NAMALWA (cell line): ENCODE data around the gene IFITM10.

Source experiments
- DNase-seq: peaks from one replicate; pipeline ENCODE4 v3.0.0-alpha.2; 2015; ENCODE audit warnings: low spot score

Gene IFITM10

DNA sequence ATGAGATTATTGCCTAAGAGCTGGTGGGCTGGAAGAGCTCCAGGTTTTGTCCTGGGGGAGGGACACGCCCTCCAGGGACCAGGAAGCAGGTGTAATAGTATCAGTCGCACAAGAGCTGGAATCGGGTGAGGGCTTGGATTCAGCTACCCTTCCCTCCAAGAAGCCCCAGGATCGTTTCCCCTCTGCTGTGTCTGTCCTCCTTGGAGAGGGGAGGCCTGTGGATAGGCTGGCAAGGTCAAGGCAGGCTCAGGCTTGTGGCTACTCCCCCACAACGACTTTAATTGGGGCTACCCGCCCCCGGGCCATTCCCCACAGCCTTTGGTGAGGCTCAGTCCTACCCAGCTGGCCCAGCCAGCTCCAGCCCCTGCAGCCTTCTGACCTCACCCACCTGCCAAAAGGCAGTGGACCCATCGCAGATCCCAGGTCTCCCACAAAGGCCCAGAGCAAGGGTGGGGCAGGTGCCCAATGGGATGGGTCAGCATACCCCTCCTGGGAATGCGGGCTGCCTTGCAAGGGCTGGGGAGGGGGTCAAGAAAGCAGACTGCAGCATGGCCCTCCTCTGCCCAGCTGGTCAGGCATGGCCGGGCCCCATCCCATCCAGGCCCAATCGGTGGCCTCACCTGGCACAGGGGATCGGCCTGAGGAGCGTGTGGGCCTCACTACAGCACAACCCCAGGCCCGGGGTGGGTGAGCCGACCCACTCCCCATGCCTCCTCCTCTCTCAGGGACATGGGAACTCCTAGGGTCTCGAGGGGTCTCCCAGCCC is 12.3 kb upstream of the IFITM10 start:
- DNase-seq: no peak

DNA sequence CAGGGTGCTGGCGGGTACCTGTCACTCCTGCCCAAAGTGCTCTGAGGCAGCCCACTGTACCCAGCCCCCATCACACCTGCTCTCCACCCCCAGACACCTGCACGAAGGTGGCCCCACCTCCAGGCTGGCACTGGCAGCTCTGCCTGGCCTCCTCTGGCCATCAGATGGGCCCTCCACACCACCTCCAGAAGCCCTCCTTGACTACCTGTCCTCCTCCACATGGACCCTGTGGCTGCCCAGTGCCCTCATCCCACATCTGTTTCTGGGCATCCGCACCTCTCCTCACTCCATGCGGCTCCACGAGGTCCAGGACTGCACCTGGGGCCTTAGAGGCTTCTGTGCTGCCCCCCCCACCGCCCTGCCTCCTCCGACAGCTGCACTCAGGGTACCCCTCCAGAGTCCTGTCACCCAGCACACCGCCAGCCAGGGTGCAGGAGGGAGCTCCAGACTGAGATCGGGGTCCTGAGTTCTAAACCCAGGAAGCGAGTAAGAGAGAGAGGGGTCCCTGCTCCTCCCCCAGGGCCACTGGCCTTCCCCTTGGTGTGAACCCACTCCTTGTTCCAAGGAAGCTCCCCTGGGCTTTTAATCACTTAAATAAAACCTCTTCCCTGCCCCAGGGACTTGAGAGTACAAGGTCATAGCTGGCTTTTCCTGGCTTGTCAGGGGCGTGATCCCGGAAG is 11.6 kb upstream of the IFITM10 start:
- no peak for DNase-seq

DNA sequence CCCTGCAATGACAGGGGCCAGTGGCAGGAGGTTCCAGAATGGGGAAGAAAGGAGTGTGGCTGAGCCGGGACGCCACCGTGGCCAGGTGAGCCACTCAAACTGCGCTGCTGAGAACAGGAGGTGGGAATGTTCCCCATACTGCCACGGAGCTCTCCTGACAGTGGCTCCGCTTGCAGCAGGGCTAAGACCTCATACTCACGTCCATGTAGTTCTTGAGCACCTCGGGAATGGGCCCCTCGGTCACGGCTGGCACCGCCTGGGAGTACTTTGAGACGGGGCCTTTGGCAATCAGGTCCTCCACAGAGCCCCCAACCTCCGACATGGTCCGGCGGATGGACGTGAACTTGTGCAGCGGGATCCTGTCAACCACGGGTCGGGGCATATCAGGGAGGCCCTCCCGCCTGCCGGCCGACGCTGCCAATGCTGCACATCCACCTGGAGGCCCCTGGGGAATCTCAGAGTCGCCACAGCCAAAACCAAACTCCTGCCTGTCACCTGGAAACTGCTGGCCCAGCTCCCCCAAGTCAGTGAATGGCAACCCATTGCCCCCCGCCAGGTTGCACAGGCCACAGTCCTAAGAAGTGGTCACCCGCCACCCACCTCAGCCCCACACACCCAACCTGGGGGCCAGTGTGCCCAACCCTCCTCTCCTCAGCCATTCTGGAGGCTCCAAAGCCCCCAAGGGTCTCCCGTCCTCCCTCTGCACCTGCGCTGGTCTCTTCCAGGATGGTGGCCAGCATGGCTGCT is 10.9 kb upstream of the IFITM10 start:
- DNase-seq: no peak

DNA sequence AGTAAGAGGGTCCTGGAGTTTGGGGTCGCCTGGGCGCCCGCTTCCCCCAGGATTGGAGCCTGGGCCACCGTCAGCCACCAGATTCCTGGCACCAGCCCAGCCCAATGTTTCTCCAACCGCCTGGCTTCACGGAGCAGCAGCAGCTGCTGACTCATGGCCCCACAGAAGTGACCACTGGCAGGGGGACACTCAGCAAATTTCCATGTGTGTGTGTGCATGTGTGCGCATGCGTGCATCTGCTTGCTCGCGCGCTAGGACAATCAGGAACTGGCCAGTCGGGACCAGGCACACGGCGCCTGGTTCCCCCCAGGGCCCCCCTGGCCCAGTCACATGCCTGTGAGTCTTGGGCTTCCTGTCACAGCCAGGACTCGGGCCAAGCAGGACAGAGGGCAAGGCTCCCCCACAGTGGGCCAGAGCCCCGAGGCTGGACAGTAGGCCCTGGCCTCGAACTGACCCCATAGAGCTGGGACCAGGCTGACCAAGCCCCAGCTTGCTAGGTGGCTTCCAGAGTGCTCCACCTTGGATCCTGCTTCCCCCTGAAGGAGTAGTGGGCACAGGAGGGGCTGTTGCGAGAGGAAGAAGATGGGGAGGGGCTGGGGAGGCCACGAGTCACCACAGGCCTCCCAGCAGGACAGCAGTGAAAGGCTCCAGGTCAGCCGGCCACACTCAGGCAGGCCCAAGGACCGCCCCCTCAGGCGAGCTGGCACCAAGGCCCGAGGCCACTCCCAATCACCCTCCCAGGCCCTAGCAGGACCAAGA is 10.1 kb upstream of the IFITM10 start:
- DNase-seq: no peak

DNA sequence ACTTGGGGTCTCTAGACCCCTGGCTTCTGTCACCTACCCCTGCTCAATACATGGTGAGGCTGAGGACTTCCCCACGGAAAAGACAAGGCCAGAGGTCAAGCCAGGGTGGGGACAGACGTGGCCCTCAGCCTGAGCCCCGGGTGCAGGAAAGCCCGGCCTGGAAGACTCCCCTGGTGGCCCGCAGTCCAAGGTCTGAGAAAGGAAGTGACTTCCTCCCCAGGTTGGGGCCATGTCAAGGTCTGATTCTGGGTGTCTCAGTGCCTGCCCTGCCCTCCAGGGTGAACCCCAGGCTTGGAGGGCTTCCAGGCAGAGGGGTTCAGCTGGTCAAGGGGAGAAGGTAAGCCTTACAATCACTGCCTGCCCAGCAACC is 9.4 kb upstream of the IFITM10 start:
- no peak for DNase-seq

DNA sequence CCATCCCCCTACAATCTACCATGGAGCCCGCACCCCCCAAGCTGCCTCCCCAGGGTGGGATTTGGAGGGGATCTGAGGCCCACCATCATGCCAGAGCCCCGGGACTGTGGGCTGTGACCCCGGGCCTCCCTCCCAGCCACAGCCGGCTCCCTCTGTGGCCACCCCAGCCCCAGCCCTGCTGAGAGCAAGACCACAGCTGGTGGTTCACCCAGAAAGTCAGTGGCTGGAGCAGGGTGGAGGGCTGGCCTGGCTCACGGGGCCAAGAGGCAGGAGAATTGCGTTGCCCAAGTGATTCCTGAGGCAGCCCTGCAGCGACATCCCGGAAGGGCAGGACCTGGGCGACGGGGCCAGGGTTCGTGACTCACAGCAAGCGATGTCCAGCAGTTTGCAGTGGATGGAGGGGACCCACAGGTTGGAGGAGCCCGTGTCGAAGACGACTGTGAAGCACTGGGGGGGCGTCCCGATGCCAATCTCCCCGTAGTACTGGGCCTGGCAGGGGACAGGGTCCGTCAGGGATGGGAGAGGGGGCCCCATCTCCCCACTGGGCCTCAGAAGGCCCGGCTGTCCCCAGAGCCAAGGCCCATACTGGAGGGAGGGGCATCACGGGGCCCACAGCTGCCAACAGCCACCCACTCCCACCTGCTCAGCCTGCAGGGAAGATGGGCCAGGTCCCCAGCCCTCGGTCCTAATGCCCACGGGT is 8.9 kb upstream of the IFITM10 start:
- no peak for DNase-seq

DNA sequence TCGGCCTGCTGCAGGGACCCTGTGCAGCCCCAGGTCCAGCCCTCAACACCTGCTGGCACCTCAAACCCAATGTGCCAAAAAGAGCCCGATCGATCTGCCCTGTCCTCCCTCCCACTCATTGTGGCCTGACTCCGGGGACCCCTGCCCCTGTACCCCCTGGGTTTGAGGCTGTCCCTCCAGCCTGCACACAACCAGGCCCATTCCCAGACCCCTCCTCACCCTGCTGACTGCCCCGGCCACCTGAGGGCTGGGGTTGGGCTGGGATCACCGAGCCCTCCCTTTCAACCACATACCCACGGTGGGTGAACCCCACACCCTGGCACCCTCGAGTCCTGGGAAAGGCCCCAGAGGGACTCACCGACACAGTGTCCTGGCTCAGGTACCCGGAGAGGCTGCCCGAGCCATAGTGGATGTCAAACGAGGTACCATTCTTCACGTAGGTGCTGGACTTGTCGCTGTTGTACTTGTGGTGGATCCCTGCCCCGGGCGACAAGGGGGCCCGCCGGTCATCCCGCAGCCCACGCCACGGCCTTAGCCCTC is 8.3 kb upstream of the IFITM10 start:
- DNase-seq: no peak

DNA sequence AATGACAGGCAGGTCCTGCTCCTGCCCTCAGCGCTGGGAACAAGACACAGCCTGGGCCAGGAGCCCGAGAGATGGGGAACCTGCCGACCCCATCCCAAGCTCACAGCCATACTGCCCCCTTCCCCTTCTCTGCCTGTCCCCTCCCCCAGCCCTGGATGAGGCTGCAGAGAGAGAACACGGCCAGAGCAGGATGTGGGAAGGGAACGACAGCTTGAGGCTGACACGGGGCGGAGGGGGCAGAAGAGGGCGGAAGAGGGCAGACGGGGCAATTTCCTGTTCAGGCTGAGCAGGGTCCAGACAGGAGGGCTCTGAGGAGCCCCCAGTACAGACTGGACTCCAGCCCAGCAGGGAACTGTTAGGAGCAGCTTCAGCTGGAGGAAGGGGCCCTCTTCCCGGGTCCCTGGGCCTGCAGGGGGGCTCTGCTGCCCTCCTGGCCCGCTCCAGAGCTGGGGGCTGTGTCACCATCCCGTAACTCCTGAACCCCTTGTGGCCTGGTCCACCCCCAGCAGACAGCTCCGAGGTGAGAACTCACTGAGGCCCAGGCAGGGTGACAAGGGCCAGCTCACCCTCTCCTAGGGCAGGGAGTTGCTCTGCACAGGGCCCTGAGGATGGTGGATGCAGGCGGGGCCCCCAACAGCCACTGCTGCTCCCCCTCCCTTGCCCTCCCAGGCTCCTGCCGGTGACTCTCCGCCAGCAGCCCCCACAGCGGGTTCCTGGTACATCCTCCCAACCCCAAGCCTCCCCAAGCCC is 7.6 kb upstream of the IFITM10 start:
- no peak for DNase-seq

DNA sequence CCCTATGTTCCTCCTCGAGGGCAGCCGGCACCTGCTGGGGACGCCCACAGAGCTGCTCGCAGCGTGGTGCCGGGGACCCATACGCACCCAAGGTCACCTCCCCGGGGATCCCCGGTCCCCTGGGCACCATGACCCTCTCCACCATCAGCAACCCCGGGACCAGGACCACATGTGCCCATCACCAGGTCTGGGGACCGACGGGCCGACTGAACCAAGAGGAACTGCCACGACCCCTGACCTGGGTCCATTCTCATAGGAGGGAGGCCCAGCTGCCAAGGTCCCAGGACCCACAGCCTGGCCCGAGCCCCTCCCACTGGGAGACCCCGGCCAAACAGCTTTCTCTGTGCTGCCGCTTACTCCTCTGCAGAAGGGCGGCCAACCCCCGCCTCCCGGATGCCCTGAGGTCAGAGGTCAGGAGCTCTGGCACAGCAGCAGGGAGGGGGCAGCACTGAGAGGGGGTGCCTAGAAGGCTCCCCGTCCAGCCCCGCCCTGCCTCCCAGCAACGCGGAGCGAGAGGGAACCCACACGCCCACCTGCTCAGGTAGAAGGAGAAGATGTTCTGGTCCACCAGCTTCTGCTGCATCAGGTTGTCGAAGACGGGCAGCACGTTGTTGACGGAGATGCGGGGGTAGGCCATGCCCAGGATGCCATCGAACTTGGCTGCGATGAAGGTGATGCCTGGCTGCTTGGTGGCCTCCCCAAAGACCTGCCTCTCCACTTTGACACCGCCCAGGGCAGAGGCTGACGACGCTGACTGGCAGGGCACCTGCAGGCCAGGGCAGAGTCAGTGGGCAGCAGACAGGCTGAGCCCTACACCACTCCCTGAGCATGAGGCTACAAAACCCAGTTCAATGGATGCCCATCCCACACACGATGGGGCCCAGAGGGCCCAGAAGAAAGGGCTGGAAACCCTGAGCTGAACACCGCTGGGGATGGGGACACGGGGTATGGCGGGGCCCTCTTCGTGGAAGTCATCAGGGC is 6.7 kb upstream of the IFITM10 start:
- DNase-seq: no peak

DNA sequence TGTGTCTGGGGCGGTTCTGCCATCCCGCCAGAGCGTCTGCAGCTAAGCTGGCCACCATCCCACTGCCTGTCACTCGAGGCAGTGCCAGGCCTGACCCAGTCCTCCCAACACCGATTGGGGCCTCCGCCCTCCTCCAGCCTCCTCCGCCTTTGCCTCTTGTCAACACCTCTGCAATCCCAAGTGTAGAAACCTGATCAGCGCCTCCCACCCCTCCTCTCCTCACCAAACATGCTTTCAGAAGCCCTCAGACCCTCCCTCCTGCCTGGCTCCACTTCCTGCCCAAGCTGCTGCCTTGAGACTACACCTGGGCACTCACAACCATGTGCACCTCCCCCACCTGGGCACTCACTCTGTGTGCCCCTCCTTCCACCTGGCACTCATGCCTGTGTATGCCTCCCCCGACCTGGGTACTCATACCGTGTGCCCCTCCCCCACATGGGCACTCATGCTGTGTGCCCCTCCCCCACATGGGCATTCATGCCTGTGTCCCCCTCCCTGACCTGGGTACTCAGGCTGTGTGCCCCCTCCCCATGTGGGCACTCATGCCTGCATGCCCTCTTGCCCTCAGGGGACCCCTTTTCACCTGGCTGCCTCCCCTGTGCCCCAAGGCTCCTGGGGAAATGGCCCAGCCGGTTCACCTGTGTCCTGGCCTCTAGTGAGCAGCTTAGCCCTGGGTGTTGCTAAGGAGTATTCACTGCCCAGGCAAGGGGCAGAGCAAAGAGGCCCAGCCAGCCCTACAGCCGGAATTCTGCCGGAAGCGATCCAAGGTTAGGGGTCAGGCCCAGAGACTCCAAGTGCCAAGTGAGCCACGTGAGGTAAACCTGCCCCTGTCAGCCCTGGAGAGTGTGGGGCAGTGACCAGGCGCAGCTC is 5.5 kb upstream of the IFITM10 start:
- DNase-seq: no peak

DNA sequence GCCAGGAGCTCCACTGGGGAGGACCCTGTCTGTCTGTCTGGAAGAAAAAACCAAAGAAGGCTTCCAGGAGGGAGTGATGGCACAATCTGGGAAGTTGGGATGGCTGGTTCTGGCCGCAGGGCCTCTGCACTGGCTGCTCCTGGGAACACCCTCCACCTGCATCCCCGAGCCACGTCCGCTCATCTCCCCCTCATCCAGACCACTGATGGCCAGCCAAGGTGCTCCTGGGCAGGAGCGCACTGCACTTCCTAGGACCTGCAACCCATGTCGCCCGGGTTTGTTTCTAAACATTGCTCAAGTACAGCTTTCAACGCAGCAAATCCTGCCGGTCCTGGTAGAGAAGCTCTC is 4.9 kb upstream of the IFITM10 start:
- DNase-seq: no peak

DNA sequence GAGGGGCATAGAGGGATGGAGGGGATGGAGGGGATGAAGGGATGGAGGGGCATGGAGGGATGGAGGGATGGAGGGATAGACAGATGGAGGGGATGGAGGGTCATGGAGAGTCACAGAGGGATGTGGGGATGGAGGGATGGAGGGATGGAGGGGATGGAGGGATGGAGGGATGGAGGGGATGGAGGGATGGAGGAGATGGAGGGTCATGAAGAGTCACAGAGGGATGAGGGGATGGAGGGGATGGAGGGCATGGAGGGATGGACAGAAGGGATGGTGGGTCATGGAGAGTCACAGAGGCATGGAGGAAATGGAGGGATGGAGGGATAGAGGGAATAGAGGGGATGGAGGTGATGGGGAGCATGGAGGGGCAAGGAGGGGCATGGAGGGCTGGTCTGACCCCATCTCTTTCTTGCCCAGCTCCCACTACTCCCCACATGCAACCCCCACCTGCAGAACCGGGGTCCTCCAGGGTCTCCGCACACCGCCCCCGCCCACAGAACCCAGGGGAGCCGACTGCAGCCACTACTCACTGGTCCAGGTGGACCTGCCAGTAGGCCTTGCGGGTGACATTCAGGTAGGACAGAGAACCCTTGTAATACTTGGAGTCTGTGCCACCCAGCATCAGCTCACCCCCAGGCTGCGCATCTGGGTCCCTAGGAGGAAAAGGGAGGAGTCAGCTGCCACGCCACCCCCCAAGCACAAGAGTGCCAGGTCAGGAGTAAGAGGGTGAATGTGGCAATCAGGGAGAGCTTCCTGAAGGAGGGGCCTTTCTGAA is 4.2 kb upstream of the IFITM10 start:
- no peak for DNase-seq

DNA sequence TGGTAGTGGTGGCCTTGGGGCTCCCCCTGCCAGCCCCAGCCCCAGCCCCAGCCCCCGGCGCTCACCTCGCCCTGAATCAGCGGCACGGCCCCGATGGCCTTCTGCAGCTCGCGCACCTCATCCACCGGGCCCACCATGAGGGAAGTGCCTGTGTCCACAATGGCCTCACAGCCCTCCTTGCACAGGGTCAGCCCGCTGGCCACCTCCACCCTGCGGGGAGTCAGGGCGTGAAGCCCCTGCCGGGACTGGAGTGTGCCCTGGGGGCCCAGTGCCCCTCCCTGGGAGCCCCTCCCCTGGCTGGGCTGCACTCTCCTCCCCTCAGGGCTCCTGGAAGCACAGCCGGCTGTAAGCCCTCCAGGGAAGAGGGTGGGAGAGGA is 3.5 kb upstream of the IFITM10 start:
- no peak for DNase-seq

DNA sequence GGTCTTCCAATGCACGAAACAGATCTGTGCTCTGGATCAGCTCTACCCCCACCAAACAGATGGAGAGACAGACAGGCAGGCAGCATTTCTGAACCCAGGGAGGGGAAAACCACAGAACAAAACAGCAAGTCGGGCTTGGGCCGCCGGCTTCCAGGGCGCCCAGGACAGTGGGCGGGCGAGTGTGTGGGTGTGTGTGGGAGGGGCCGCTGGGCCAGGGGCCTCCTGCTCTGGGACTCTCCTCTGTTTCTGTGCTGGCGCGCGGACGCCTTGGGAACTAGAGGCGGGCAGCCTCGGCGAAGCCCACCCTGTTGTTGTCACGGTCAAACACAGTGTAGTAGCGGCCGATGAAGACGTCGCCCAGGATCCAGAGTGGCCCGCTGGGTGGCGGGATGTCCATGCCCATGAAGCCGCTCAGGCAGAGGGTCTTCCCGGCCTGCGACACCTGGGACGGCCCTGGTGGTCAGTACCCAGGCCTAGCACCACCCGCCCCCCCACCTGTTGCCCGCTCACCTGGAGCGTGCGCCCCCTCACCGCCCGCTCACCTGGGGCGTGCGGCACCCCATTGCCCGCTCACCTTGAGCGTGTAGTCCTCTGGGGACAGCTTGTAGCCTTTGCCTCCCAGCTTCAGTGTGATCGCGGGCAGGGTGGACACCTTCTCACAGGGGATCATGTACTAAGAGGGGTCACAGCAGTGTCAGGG is 3.0 kb upstream of the IFITM10 start:
- DNase-seq: no peak

DNA sequence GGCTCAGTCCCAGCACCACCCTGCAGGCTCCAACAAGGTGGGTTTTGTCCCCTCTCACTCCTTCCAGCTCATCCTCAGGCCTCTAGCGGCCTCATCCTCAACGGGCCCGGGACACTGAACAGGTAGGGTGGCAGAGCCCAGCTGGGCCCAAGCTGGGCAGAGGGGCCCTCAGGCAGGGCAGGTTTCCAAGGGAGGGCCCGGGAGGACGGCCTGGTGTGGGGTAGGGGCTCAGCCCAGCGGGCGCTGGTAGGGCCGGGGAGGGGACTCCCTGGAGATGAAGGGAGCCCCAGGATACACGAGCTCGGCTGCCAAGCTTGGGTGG is 2.5 kb upstream of the IFITM10 start:
- no peak for DNase-seq

DNA sequence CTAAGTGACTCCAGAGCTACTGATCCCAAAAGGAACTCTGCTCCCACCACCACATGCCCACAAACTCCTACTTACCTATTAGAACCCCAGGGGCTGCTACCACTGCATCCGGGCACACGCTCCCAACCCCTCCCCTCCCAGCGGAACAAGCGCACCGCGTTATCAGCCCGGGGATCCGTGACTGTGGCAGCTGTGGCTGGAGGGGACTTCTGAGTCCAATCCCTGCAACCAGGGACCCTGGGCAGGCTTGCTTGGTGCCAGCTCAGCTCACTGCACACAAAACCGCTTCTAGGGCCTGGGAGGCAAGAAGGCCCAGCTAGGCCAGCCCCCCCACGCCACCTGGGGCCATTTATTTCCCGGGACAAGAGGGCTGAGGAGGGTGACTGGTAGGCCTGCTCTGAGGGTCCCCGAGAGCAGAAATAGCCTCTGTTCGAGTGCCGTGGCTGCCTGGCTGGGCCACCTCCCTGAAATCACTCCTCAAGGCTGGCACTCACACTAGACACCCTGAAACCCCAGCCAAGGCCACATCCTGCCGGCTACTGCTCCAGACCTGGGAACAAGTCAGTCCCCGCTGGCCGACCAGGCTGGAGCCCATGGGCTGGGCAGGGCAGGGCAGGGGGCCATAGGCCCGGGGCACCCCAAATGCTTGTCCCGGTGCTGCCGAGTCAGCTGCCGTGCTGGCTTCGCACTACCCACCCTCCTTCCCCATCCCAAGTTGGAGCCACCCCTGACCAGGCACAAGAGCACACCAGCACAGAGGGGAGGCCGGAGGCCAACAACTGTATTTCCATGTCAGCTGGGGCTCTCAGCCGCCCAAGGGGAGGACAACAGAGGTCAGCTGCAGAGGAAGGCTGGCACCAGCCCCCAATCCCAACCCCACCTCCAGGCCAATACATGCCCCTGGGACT is 1.9 kb upstream of the IFITM10 start:
- DNase-seq: no peak
